Measurements from ENCODE around the gene MYO1D.
"Not testable (repeated sequence)": the region's sequence is repeated elsewhere in the genome, so short reads cannot be mapped to it uniquely, and the experiment has no call there.

MYO1D gene

DNA sequence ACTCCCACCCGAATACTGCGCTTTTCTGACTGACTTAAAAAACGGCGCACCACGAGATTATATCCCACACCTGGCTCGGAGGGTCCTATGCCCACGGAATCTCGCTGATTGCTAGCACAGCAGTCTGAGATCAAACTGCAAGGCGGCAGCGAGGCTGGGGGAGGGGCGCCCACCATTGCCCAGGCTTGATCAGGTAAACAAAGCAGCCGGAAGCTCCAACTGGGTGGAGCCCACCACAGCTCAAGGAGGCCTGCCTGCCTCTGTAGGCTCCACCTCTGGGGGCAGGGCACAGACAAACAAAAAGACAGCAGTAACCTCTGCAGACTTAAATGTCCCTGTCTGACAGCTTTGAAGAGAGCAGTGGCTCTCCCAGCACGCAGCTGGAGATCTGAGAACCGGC, 10.5 kb upstream of the MYO1D start:
- not testable (repeated sequence) for DNase-seq

DNA sequence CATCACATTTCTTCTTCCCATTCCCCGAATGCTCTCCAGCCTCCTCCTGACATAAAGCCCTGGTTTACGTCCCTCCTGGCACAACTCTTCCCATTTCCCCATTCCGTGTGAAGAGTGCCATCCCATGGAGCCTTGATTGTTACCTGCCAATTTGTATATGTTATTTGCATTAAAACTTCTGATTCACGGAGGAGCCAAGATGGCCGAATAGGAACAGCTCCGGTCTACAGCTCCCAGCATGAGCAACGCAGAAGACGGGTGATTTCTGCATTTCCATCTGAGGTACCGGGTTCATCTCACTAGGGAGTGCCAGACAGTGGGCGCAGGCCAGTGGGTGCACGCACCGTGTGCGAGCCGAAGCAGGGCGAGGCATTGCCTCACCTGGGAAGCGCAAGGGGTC, 10.0 kb upstream of the MYO1D start:
- not testable (repeated sequence) for DNase-seq

DNA sequence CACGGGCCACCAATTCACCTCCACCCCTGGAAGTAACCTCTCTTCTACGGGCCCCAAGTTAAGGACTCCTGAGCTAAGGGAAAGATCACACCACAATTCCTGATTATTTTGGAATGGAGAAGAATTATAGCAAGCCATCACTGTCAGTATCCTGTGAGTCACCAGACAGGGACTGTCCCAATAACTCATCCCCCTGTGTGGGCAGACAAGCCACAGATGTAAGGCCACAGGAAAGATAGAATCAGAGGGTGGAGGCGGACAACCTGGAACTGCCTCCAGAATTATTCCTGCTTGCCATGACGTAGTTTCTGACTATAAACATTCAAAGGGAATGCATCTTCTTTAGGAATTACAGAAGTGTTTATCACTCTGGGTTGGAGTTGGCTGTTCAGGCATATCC, 5.8 kb upstream of the MYO1D start:
- no peak for DNase-seq

DNA sequence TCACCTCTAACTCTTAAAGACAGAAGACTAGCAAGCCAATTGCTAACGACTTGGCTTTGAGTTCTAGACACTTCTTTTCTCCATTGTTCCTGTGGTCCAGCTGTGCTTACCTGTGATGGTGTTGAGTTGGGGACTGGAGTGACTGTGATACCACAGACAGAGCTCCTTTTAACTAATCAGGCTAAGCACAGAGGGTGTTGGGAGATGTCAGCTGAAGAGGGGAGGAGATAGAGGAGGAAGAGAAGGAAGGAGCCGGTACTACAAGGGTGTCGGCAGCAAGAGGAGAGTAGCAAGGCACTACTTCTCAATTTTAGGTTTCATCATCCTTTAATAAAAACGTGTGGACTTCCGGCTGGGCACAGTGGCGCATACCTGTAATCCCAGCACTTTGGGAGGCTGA, 5.1 kb upstream of the MYO1D start:
- no peak for DNase-seq

DNA sequence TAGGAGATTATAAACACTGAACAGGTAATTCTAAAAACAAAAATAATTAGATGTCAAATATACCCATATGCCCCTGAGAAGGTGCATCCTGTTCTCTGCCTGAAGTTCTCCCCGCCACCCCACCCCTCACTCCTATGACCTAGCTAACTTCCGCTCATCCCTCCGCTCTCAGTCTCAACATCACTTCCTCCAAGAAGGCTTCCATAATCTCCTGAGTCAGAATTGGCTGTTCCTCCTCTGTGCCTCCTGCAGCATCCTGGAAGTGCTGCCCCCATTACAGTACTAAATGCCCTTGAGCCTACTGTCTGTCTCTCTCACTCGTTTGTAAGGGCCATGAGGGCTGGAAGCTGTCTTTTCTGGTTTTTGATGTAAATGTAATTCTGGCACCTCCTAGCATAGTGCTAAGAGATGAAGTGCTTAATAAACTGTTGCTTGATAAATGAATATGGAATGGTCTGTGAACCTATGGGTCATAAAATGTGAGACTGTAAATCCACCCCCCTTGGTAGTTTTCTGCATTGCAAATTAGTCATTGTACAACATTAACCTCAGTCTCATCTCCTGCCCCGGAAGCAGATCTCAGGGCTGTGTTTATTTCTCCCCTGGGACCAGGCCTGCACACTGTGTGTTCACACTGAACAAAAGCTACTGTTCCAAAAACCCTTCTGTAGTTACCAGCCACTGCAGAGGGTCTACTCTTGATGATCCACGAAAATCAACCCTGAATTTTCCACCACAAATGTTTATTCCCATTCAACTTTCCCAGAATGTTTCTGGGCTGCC, 3.9 kb upstream of the MYO1D start:
- DNase-seq = no peak

DNA sequence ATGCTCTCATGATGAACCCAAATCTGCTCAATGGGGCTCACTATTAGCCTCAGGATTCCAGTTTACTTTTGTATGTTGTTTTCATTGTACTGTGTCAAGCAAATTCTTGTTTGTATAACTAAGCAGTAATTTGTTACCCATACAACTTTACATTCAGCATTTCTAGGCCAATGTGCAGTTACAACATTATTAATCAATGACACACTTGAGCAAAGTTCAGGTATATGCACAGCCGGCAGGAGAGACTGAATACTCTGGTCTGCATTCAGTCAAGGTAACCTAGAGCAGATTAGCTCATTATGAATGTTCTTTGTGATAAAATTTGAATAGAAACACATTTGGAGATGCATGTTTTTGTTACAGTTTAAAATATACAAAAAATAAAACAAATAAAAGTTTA, 2.2 kb upstream of the MYO1D start:
- DNase-seq = no peak

DNA sequence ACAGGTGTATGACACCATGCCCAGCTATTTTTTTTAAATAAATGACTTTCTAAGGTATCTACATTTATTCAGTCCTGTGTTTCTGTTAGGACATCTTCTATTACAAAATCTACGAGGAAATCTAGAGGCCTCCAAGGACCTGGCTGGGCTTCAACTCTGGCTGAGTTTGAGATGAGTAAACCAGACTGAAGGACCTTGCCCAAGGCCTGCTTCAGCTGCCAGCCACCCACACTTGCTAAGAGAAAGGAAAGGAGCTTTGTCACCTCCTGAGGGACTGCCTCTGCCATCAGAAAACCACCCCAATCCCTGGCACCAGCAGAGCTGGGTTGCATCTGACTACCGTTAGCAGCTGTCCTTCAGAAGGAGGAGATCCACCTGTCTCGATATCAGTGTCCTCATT, 1.3 kb upstream of the MYO1D start:
- DNase-seq = no peak

DNA sequence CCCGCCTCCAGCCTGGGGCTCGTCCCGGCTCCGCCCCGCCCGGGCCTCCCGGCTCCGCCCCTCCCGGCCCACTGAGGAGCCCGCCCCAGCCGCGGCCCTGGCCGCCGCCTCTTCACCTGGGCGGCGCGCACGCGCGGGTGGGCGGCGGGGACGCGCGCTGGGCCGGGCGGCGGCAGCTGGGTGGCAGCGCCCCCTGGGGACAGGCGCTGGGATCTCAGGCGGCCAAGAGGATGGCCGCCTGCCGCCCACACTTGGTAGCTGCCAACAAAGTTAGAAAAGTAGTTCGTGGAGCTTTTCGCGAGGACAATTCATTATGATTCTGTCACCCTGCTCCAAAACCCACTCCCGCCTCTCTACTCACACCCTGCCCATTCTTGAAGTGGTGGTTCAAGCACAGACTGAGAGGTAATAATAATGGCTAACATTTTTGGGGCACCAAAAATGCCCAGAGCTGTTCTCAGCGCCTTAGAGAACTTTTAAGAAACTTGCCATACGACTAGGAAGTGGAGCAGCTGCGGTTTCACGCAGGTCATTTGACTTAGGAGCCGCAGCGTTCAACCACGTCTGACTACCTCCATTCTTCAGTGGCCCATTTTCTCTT, 340 bp upstream of the MYO1D start:
- DNase-seq = peak; percentile 74

DNA sequence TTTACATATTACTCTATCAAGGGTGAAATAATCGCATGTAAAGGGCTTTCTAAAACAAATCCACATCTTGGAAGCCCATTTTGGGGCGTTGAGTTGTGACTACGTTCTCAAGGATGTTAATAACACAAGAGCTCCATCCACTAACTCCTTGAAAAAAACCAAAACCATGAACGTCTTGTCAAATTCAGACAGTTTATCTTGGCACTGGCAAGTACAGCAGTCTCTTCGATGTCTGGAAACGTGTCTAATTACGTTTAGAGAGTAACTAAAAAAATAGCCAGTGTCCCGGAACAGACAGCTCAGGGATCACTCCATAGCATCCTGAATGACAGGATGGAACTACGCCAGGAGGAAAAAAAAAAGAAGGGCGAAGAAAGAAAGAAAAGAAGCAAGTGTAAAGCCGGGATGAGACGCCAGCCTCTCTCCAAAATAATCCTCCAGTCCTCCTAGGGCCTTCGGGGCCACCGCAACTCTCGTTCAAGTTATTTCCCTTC, 954 bp downstream of the MYO1D start:
- DNase-seq = no peak

DNA sequence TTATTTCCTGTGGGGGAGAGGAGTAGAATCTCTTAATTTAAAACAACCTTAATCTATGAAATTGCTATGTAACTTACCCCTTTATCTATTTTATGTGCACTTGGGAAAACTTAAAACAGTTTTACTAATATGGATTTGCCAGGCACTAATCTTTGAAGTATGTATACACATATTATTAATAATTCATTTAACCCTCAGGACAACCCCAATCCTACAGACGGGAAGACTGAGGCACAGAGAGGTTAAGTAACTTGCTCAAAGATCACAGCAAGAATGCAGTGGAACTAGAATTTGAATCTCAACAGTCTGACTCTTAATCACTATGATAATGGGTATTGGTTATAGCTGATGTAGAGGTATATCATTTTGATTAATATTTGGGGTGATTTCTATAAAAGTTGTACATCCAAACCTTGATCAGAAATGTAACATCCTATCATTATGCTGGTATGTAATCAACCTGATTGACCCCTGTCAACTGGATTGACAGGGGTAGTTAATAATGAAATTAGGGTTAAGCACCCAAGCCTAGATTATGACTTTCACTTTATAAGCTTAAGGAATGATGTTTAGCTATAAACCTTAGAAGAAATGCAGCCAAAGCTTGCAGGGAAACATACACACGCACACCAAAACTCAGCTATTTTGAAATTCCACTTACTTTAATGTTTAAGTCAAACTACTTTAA, 1.6 kb downstream of the MYO1D start:
- no peak for DNase-seq

DNA sequence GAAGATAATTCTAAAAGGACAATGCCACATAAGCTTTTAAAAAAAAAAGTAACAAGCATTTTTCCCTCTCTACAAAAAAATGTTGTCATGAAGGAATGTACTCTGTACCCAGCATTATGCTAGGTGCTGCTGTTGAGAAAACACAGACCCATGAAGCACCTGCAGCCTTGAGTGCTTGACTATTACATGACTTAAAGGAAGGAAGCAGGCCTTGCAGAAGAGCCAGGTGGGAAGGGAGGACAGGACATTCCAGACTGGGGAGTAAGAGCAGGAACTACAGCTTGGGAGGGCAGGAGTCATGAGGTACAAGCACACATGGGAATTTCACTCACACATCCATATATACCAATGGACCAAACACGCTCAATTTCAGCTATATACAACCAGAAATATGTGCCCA, 3.8 kb downstream of the MYO1D start:
- DNase-seq = no peak

DNA sequence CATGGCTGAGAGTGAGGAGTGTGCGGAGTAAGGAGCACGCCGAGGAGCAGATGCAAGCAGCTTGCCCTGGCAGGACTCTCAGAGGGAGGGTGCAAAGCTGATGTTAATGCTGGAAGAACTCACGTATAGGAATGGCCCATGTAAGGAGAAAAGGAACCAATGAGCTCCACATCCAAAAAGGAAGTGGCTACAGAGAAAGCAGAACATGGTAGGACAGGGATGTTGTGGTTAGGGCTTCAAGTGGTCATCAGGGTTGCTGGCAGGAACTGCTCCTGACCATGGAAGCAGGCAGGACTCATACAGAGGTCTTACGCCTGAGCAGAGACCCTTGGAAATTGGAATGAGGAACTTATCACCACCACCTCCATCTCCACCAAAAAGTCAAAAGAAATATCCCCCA, 5.2 kb downstream of the MYO1D start:
- no peak for DNase-seq

DNA sequence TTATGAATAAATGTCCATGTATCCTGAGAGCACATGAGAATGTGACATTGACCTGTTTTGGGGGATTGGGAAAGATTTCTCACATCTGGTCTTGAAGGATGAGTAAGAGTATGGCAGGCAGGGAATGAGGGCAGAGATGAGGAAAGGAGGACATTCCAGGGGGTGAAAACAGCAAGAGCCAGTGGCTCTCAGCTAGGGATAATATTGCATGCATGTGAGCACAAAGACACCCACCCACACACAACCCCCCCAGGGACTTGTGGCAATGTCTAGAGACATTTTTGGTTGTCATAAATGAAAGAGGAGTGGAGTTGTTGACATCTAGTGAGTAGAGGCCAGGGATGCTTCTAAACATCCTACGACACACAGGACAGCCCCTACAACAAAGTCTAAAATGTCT, 6.0 kb downstream of the MYO1D start:
- DNase-seq = no peak

DNA sequence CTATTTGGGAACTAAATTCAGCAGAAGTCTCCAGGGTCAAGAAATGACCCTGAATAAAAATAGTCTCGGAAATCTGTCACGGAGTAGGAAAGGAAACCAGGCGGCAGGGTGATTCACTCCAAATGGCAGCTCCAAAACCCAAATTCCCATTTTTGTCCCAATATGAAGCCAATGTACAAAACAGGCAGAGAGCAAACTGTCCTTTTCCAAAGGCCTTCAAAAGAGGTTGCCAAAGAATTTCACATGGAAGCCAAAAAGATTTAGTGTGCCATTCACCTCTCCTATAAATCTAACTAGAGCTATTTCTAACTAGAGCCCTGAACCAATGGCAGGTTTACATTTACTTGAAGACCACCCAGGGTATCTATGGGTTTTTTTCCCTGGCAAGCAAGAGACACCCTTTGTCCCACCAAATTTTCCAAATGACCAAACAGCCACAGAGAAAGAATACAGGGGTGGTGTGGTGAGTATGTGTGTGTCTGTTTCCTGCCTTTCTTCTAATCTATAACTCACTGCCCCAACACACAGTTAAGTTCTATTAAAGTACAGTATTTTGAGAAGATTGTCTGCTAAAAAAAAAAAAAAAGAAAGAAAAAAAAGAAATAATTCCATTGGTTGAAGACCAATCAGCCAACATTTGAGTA, 6.8 kb downstream of the MYO1D start:
- no peak for DNase-seq

DNA sequence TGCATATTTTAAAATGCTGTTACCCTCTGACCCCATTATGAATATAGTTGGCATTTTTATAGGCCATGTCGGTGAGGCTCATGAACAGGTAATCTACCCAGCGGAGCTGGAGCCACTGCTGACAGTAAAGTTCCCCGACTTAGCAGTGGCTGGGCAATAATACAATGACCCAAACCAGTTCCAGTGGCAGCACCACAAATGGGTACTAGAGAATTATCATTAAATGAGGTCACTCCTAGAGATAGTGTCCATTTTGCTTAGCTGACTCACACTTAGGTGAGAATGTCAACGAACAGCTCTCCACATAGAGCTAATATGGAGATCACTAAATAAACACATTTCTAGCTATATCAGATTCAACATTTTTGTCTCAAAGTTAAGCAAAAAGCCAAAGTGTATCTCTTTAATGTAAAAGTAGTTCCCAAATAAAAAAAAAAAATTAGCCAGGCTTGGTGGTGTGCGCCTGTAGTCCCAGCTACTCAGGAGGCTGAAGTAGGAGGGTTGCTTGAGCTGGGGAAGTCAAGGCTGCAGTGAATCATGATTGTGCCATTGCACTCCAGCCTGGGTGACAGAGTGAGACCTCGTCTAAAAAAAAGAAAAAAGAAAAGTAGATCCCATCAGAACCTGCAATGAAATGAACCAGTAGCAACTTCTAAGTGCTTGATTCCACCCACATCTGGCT, 7.4 kb downstream of the MYO1D start:
- no peak for DNase-seq

DNA sequence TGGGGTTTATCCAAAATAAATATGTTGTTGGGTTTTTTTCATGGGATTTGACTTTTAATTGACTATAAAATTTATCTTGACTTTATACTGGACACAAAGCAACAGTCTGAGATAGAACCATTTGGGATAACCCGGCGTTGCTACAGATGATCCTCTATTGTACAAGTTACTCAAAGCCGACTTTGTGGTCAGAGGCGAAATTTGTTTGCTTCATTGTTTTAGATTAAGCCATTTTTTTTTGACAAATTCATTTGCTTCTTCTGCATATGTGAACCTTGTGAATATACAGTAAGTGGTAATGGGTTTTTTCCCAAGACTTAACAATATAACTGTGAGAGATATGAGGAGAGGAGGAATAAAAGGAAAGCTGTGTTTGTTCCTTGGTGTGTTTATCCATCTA, 11.8 kb downstream of the MYO1D start:
- DNase-seq = no peak

DNA sequence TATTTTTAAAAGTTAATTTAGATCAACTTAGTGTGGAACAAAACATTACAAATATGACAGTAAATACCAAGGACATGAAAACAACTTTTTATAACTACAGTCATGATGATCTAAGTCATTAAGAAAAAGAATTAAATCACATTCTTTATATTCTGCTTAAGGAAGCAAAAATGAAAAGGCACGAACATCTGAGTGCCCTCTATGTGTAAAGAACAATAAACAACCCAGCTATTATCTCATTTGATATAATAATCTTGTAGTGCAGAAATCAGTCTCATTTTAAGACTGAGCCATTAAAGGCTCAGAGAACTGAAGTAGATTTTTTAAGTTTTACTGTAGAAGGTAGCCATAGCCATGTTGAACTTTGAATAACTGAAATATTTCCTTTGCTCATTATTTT, 13.4 kb downstream of the MYO1D start:
- DNase-seq = no peak

DNA sequence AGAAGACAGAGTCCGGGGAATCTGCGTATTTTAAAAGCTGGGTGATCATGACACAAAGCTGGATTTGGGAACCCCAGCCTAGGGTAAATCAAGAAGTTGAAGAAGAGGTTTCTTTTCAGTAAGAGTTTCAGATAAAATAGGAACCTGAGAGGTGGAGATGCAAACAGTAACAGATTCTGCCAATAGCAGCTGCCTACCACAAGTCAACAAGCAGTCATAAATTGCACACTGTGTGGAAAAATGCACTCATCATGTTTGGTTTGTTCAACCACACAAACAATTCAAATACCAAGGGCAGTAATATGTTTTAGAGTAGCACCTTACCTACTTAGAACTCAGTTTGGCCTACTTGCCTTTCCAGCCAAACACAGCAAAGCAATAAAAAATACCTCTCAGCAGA, 14.0 kb downstream of the MYO1D start:
- DNase-seq = no peak

DNA sequence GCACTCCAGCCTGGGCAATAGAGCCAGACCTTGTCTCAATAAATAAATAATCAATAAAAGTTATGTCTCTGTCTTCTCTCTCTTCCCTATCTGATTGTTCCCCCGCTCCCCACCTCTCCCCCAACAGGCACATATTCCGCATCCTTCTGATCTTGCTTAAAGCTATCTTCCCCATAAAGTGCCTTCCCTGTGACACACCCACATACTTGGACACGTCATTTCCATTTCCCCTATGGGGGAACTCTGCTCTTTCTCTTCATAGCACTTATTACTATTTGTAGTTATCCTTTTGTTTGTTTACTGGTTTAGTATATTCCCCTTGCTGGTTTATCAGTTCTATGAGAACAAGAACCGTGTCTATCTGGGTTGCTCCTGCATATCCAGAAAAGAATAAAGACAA, 14.9 kb downstream of the MYO1D start:
- DNase-seq = no peak

DNA sequence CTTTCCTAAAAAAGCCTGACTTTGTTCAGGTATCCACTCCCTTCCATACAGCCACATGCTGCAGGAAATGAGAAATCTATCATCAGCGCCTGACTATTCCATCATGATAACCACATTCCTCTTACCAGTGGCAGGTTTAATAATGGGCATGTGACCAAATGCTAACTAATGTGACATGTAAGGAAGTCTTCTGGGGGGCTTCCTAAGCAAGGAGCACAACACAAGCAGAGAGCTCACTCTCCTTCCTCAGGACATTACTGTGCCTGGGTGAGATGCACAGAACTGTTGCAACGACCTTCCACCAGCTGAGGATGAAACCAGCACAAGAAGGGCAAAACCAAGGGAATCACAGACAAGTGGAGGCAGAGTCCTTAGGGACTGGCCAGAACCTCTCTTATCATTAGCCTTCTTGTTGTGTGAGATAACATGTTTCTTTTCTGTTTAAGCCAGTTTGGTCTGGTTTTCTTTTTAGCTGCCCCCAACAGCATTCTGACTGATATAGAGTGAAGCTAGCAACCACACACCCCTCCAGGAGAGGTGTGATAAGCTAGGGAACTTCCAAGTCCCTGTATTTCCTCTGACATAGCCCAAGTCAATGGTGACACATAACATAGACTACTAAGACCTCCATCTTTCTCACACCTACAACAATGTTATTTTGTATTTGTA, 16.9 kb downstream of the MYO1D start:
- DNase-seq = no peak

DNA sequence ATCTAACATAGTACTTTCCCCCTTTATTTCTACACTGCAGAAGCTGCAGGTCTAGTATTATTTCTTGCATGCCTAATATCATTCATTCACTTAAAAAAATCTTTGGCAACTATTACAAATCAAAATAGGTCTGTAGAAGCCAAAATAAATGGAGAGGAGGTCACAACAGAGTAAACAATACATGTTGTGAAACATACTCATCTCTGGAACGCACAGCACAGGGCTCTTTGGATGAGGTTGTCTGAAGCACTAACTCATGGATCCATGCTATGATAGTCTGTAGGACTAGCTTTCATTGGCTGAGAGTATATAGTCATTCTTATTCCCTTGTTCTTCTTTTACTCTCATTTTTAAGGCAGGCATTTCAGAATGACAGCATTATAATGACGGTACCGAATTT, 21.3 kb downstream of the MYO1D start:
- DNase-seq = no peak

DNA sequence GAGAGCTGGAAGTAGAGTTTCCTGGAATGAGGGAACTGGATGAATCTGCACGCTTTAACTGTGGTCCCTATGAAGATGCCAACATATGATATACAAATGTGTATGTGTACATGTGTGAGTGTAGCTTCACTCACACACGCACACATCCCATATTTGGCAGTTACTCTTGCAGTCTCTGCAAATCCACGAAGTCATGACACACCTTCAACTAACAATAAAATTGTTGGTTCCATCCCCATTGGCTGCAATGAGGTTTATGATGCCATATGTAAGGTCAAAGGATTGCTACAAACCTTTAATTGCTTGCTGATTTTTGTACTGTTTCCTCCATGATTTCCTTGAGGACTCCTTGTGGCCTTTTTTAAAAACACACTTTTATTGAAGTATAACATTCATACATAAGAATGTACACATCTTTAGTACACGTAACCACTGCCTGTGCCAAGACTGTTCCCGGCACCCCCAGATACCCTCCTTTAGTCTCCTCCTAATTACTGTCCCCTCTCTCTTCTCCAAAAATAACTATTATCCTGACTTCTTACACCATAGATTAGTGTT, 22.0 kb downstream of the MYO1D start:
- no peak for DNase-seq

Data from DMS153 (cell line).